COR-L47 (cell line): ENCODE data around the gene MROH9.

ENCODE experiments used
- DNase-seq: peaks from one replicate; lab custom pipeline; 2025; lab: John Stamatoyannopoulos, UW

MROH9 gene

GRCh38 chr1:170967042-170967910 lies 31.9 kb downstream of the MROH9 start:
- DNase-seq: peak; percentile 6

- no peak for DNase-seq
Measured at GRCh38 chr1:170970256-170970655, 34.9 kb downstream of the MROH9 start.

- no peak for DNase-seq
Measured at GRCh38 chr1:170978371-170978910, 43.1 kb downstream of the MROH9 start.

GRCh38 chr1:170985406-170985805 lies 50.1 kb downstream of the MROH9 start:
- DNase-seq: no peak

- no peak for DNase-seq
Measured at GRCh38 chr1:170986901-170987300, 51.6 kb downstream of the MROH9 start.

- no peak for DNase-seq
Measured at GRCh38 chr1:170987424-170987823, 52.1 kb downstream of the MROH9 start.

- DNase-seq: no peak
Measured at GRCh38 chr1:170993151-170993550, 57.8 kb downstream of the MROH9 start.

GRCh38 chr1:170993717-170994116 lies 58.4 kb downstream of the MROH9 start:
- DNase-seq: no peak

GRCh38 chr1:171014880-171015279 lies 79.5 kb downstream of the MROH9 start:
- no peak for DNase-seq

GRCh38 chr1:171017426-171017825 lies 82.1 kb downstream of the MROH9 start:
- DNase-seq: no peak

- DNase-seq: no peak
Measured at GRCh38 chr1:171019971-171020370, 84.6 kb downstream of the MROH9 start.

- no peak for DNase-seq
Measured at GRCh38 chr1:171032822-171033702, 97.7 kb downstream of the MROH9 start.

- DNase-seq: no peak
Measured at GRCh38 chr1:171037626-171038025, 102.3 kb downstream of the MROH9 start.

- DNase-seq: no peak
Measured at GRCh38 chr1:171038284-171038683, 103.0 kb downstream of the MROH9 start.

GRCh38 chr1:171048014-171048413 lies 112.7 kb downstream of the MROH9 start:
- DNase-seq: no peak

- no peak for DNase-seq
Measured at GRCh38 chr1:171052977-171053376, 117.6 kb downstream of the MROH9 start.

GRCh38 chr1:171055966-171056643 lies 120.8 kb downstream of the MROH9 start:
- no peak for DNase-seq

GRCh38 chr1:171061425-171062143 lies 126.2 kb downstream of the MROH9 start:
- no peak for DNase-seq

GRCh38 chr1:171062902-171063301 lies 127.6 kb downstream of the MROH9 start:
- no peak for DNase-seq

GRCh38 chr1:171075041-171075440 lies 139.7 kb downstream of the MROH9 start:
- no peak for DNase-seq

- no peak for DNase-seq
Measured at GRCh38 chr1:171081314-171081753, 146.0 kb downstream of the MROH9 start.
